ENCODE data around the gene ECD.

GRCh38 chr10:73136627-73137026, 31.2 kb downstream of the ECD start:
- TF ChIP-seq USF2 (IDR thresholded peaks at IDR 0.05; ENCODE audit: low read depth, low read length): no peak
- no peak for TF ChIP-seq CTCF (conservative IDR thresholded peaks at IDR 0.05; ENCODE audit: low read depth, low read length)
- no peak for TF ChIP-seq SMC3 (IDR thresholded peaks at IDR 0.05; ENCODE audit: low read depth, low read length)
- TF ChIP-seq RCOR1 (IDR thresholded peaks at IDR 0.05; ENCODE audit: insufficient replicate concordance, low read length): no peak
- no peak for TF ChIP-seq POLR2A (IDR thresholded peaks at IDR 0.05; ENCODE audit: low read depth, low read length)
- TF ChIP-seq ELK1 (IDR thresholded peaks at IDR 0.05; ENCODE audit: borderline replicate concordance, low read depth, low read length): no peak
- TF ChIP-seq FOS (IDR thresholded peaks at IDR 0.05; ENCODE audit: low read depth, low read length): no peak
- no peak for TF ChIP-seq CEBPB (IDR thresholded peaks at IDR 0.05; ENCODE audit: low read depth, low read length)
- TF ChIP-seq RFX5 (IDR thresholded peaks at IDR 0.05; ENCODE audit: low read depth, low read length): no peak
- no peak for TF ChIP-seq MAZ (IDR thresholded peaks at IDR 0.05; ENCODE audit: borderline replicate concordance, low read depth, low read length)
- no peak for TF ChIP-seq CHD1 (IDR thresholded peaks at IDR 0.05; ENCODE audit: low read depth, low read length)
- TF ChIP-seq BHLHE40 (IDR thresholded peaks at IDR 0.05; ENCODE audit: low read depth, low read length): no peak
- no peak for TF ChIP-seq MXI1 (IDR thresholded peaks at IDR 0.05; ENCODE audit: borderline replicate concordance, low read depth, low read length)
- TF ChIP-seq RAD21 (IDR thresholded peaks at IDR 0.05; ENCODE audit: low read length): no peak
